Measurements from ENCODE around the gene SPIN1.

GRCh38 chr9:88425538-88425950 lies 37.3 kb downstream of the SPIN1 start:
- TF ChIP-seq CTCF (IDR thresholded peaks at IDR 0.05; ENCODE audit: borderline replicate concordance, extremely low read depth, low read length, poor library complexity, severe bottlenecking) (no peak), EZH2 (IDR thresholded peaks at IDR 0.05; ENCODE audit: borderline replicate concordance, low read depth, low read length, severe bottlenecking) (no peak)
